ENCODE results near the gene GORASP1. TPM values are rescaled to one million over a fixed set of nuclear protein-coding genes. Genes with fewer than 3 reads are reported as not detected.
A peak's percentile ranks its signal among the peaks of the same experiment; 100 is the strongest.

Gene GORASP1
- total and polyA plus RNA-seq, 2 of the 8 experiments (the other 6 are each of a cell fraction or from before 2014, with no cell fraction given), result 33.4 to 33.5 TPM

- TF ChIP-seq EZH2 (IDR thresholded peaks at IDR 0.05; ENCODE audit: low read depth, low read length, severe bottlenecking) (no peak), TAF7 (optimal IDR thresholded peaks at IDR 0.05; ENCODE audit: borderline replicate concordance, low read depth, low read length) (peak; percentile 41), NRF1 (IDR thresholded peaks at IDR 0.05; ENCODE audit: low read depth, low read length) (no peak), POLR2AphosphoS5 (IDR thresholded peaks at IDR 0.05; ENCODE audit: low read depth, low read length) (peak; percentile 54), TBP (IDR thresholded peaks at IDR 0.05; ENCODE audit: low read depth, low read length) (peak; percentile 87), SP4 (IDR thresholded peaks at IDR 0.05; ENCODE audit: low read length) (no peak), SIX5 (IDR thresholded peaks at IDR 0.05; ENCODE audit: low read depth, low read length) (no peak), YY1 (IDR thresholded peaks at IDR 0.05; ENCODE audit: low read depth, low read length) (no peak), KDM5A (IDR thresholded peaks at IDR 0.05; ENCODE audit: low read length) (no peak), POLR2A (IDR thresholded peaks at IDR 0.05; ENCODE audit: control extremely low read depth in 1 of 2, low read depth in 2 of 2, low read length in 2 of 2) (peak in 1 of 2 experiments; percentile 79; a peak in 1 of 3 replicates), CBX5 (IDR thresholded peaks at IDR 0.05; ENCODE audit: low read depth, low read length) (no peak), HDAC6 (IDR thresholded peaks at IDR 0.05; ENCODE audit: low read depth, low read length) (no peak), NANOG (IDR thresholded peaks at IDR 0.05; ENCODE audit: insufficient read depth, low read depth, low read length, poor library complexity, severe bottlenecking) (no peak), HDAC2 (IDR thresholded peaks at IDR 0.05; ENCODE audit: borderline replicate concordance in 1 of 2, low read depth in 2 of 2, low read length in 2 of 2) (peak; percentile 60 to 88; a peak in 1 of 4 replicates), PHF8 (conservative IDR thresholded peaks at IDR 0.05; ENCODE audit: low read depth, low read length) (peak; percentile 54), JUND (IDR thresholded peaks at IDR 0.05; ENCODE audit: low read length) (no peak), EGR1 (IDR thresholded peaks at IDR 0.05; ENCODE audit: borderline replicate concordance, low read depth, low read length) (no peak), KDM1A (IDR thresholded peaks at IDR 0.05; ENCODE audit: borderline replicate concordance, low read length) (no peak), RBBP5 (IDR thresholded peaks at IDR 0.05; ENCODE audit: borderline replicate concordance, low read depth, low read length) (peak; percentile 63; the same call in 1 of the 2 replicates), JUN (IDR thresholded peaks at IDR 0.05; ENCODE audit: low read depth, low read length) (no peak)
Observed at GRCh38 chr3:39154280-39155021, 47.0 kb upstream of the GORASP1 start (continued).

Data from H1 (cell line).